Activated T-cell treated with anti-CD3 and anti-CD28 coated beads for 48 hours (primary cell): ENCODE data around the gene ITGB4.

Experiments
- DNase-seq: peaks from one replicate; pipeline ENCODE4 v3.0.0-alpha.2; 2020; ENCODE audit warnings: low read depth

ITGB4 gene

GRCh38 chr17:75720656-75721462 is at the start of gene ITGB4:
ITGB4 (plus strand) TSS chr17:75721459; CDS start chr17:75724704, 3,245 bp downstream.
- DNase-seq, result peak; percentile 33

DNA sequence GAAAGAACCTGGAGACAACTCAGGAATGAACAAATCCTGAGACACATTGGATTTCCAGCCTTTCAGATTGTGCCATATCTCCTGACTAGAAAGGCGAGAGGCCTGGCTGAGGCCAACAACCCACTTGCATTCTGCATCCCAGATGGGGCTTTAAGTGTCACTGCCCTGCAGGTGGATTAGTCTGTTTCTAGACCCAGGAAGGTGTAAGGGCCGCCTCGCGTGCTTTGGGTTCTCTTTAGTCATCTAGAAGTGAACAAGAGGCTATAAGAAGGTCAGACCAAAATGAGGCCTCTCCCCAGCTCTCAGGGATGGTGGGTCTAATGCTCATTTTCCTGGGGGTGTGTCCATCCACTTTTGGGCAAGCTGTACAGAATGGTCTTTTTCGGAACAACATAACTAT is 49.2 kb upstream of the ITGB4 start:
- DNase-seq, result no peak

DNA sequence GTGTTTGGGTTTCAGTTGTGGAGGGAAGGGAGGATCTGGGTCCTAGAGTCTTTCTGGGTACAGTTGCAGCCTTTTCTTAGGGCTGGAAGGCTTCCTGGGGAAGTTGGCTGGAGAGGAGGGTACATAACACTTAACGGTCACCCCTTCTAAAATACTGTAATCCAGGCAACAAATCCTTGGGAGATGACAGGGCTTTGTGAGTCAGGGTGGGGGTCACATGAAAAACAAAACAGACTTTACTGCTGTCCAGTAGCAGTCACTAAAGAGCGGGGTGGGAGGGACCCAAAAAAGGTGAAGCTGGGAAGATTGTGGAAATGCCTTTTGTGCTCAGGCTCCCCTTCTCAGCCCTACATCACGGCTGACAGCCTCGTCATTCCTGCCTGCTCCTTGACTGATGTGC is 47.8 kb upstream of the ITGB4 start:
- no peak for DNase-seq

GRCh38 chr17:75676461-75676860 is 44.8 kb upstream of the ITGB4 start:
- no peak for DNase-seq

DNA sequence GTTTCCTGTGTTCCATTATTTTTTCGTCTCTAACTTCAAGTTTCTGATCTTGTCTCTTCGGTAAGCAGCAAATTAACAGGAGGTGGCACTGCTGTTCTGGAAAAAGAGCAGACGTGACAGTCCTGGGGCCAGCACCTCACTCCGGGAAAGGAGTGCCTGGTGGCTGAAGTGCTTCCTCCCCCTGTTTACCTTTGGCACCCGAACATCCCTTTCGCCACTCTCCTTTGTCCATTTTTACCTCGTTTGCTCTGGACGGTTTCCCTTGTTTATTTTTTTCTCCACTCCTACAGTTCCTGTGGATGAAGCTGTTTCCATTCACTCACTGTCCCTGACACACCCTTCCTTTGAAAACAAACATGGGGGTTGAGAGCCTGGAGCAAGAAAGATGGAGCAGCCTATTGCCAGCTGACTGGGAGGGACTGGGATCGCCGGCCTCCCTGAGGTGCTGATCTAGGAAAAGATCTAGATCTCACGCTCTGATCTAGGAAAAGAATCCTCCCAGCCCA is 41.5 kb upstream of the ITGB4 start:
- no peak for DNase-seq

- no peak for DNase-seq
These were observed 40.8 kb upstream of the ITGB4 start for GRCh38 chr17:75680431-75680830.

GRCh38 chr17:75681289-75681688 is 40.0 kb upstream of the ITGB4 start:
- no peak for DNase-seq

DNA sequence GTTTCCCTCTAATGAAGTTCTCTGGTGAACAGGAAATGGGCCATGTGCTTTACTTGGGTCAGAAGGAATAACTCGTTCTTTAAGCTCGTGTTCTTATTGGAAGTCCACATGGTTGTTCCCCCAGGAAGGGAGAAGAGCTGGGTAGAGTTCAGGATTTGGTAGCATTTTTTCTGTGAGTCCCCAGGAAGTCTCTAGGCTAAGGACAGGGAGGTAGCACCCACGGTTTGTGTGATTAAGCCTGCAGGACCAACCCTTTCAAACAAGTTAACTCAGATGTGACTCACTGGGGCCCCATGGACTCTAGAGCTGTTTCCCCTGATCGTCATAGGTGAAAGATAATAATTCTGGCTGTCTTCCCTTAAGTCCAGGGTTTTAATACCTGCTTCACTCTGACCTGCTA is 37.7 kb upstream of the ITGB4 start:
- DNase-seq, result no peak

DNA sequence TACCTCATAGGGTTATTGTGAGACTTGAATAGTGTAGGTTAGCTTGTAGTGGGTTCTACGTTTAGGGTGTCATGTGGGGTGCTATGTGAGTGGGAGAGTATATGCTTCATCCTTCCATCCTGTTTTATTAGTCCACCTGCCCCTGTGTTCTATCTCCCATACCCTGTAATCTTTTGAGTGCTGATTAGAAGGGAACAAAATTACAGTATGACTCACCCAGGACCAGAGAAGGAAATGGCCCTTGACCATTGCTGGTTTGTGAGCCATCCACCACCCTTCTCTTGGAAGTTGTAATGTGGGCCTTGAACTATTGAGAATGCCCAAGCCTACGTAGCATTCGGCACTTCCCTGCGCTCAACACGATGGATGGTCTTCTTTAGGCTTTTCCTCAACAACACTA is 37.0 kb upstream of the ITGB4 start:
- DNase-seq, result no peak

DNA sequence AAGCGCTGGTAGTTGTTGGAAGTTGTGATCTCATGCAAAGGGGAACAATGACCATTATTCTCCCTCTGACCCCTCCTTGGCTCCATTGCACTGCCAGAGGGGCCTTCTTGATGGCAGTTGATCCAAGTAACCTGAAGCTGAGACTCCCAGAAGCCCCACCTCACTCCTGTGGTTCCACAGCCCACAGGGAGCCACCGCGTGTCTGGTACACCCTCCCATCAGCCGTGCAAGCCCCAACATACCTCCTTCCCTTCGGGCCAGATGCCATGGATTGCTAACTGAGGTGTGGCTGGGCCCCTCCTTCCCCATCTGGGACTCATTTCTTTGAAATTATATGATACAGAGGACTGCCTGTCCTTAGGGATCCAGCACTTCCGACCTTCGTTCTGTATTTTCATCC is 36.3 kb upstream of the ITGB4 start:
- no peak for DNase-seq

DNA sequence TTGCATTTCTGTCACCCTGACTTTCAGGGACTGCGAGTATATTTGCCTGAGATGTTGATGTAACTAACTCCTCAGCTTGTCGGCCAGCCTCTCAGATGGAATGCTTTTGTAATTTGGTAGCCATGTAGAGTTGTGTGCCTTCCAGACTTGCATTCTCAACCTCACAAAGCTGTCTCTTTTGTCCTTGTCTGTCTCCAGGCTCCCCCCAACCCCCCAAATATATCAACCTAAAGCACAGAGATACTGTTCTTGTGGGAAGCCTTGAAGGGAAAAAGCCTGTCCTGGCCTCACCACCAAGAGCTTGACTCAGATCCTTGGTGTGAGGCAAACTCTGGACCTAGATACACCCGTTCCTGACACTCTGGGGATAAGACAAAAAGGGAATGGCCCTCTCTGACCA is 35.8 kb upstream of the ITGB4 start:
- DNase-seq, result no peak

DNA sequence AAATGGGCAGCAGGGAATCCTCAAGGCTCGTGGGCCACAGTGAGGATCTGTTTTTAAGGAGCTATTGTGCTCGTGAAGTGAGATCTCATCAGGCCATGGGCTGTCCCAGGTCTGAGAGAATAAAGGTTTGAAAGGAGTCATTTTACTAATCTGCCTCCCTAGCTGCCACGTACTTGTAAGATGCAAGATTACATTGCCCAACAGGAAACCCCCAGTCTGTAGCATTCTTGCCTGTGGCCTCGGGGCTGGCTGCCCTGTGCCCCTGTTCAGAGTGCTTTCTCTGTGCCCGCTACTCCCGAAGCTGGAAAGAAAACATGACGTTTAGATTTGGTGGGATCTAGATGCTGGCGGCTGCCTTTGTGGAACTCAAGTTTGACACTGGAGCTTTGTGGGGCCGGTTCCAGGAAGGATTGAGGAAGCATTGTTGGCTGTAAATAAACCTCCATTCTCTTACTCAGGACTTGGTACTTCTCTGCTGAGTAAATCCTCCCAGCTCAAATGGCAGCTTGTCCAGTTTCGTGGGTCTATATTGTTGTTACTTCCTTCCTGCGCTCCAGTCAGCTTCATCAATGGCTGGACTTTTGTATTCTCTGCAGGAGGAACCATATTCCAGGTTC is 32.9 kb upstream of the ITGB4 start:
- DNase-seq, result peak; percentile 6

- DNase-seq, result peak; percentile 19
These were observed 31.8 kb upstream of the ITGB4 start for GRCh38 chr17:75689441-75689873.

GRCh38 chr17:75691371-75691791 is 29.9 kb upstream of the ITGB4 start:
- peak; percentile 40 for DNase-seq

DNA sequence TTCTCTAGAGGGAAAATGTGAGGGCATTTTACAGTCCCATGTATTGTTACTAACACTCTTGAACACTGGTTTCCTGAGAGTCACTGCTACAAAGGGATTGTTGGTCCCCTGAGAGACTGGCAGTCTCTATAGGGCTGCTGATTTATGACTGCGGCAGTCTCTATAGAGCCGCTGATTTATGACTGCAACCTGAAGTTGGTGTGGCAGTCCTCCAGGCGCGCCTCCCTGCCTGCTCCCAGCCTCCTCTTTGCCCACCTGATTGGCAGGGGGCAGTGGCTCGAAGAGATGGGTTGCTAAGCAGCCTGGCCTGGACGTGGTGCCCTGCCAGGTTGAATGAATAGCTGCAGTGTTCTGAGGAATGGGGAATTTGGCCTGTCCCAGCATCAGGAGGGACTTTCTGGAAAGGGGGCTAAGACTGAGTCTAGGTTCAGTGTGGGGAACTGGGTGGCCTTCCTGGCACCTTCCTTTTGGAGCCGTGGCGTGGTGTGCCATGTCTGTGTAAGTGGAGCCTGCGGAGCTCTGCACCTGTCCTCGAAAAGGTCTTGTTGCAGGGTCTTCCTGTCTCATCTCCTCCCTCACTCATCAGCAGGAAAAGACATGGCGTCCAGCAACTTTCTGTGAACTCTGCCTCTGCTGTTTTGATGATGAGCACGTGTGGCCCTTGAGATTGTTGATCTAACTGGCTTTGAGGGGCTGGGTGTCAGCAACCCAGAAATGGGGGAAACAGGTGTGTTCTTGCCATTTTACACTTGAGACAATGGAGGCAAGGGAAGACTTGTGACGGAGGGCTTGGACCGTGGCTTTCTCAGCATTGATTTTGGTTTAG is 29.2 kb upstream of the ITGB4 start:
- DNase-seq, result no peak

GRCh38 chr17:75692976-75693375 is 28.3 kb upstream of the ITGB4 start:
- no peak for DNase-seq

DNA sequence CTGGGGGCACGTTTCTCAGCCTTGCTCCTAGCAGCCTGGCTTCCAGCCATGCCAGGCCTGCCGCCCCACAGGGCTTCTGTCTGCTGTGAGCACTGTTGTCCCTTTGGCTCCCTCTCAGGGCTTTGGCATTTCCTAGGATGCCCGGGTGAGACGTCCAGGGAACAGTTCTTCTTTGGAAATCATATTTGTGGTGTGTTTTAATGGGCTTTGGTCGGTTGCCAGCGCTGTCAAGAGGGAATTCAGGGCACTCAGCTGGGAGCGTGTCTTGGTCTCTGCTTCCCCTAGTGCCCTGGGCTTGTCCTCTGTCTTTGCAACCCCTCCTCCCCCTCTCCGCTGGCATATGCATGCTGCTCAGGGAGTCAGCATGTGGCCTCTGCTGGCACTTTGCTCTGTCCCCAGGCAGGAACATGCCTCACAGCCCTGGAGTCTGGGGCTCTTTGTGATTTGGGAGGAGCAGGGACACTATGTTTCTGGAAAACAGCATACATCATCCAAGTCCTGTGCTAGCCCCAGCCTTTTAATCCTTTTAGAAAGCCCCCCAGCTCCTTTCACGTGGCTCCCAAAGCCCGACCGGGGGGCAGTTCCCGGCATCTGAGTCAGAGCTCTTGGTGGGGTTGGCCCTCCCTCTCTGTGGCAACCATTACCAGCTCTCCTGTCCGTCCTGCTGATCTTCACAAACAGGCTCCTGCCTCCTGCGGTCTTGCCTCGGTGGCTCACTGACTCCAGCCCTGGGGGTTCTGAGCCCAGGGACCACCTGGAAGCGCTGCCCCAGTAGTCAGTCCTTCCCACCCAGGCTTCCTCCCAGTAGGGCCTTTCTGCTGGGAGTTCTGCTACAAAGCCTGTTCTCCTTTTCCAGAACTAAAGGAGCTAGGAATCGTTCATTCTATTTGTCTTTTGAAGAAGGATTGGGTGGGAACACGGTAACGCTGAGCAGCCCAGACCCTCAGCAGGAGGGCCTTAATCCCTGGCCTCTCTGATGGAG is 27.5 kb upstream of the ITGB4 start:
- no peak for DNase-seq

DNA sequence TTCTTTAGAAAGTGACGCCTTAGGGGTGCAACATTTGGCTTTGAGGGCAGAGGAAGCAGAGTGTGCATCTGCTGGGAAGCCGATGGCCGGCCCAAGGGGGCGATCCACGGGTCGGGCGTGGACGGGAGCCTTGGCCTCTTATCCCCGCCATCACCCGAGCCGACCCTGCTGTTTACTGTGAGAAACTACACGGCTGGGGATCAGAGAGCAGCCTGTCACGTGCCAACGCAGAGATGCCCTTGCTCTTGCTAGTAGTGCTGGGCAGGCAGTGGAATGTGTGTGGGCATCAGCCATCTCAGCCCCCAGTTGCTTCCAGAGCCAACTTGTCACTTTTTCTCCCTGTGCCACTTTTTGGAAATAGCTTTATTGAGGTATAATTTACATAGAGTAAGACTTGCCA is 26.7 kb upstream of the ITGB4 start:
- DNase-seq, result no peak

DNA sequence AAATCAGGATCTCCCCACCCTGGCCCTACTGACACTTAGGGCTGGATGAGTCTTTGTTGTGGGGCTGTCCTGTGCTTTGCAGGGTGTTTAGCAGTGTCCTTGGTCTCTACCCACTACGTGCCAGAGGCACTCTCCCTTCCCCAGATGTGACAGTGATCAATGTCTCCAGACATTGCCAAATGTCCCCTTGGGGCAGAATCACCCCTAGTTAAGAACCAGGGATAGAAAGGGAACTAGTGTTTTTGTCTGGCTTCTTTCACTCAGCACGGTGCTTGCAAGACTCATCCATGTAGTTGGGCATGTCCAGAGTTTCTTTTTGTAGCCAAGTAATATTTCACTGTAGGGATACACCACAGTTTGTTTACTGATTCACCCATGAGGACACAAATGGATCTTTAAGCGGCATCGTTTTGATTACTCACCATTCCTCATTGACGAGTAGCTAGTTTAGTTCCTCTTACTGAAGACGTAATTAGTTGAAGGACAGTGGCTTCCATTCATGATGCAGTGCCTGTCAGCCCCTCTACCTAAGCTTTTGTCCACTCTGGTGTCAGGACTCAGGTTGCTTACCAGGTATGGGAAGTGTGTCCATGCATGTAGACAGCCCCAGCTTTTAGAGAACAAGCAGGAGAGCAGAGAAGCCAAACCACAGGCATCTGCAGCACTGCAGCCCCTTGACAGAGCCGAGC is 26.0 kb upstream of the ITGB4 start:
- no peak for DNase-seq

DNA sequence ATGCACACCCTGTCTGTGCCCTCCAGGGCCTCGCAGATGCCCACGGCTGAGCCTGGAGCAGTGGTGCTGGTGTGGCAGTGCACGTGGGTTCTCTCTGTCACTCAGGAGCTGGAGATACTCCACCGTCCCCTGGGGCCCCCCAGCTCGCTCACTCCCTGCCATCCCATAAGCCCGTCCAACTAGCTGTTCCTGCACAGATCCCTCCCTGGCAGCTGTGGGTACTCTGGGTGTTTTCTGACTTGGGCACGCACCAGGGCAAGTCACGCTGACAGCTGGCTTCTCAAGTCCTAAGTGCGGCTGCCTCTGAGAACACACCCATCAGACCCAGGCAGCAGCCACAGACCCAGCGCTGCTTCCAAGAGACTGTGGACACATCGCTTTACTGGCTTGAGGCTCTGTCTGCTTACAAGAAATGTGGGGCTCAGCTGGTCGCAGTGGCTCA is 25.4 kb upstream of the ITGB4 start:
- no peak for DNase-seq
